HG03039 (cell line): Measurements from ENCODE around the gene TMEM167A.

Experiments used
- ATAC-seq: cut with Tn5 transposase; IDR thresholded peaks from one replicate; pipeline ENCODE4 v1.9.1; 2021; ENCODE audit warnings: mild to moderate bottlenecking, moderate library complexity; ENCODE audit not compliant: unreplicated experiment

TMEM167A gene

DNA sequence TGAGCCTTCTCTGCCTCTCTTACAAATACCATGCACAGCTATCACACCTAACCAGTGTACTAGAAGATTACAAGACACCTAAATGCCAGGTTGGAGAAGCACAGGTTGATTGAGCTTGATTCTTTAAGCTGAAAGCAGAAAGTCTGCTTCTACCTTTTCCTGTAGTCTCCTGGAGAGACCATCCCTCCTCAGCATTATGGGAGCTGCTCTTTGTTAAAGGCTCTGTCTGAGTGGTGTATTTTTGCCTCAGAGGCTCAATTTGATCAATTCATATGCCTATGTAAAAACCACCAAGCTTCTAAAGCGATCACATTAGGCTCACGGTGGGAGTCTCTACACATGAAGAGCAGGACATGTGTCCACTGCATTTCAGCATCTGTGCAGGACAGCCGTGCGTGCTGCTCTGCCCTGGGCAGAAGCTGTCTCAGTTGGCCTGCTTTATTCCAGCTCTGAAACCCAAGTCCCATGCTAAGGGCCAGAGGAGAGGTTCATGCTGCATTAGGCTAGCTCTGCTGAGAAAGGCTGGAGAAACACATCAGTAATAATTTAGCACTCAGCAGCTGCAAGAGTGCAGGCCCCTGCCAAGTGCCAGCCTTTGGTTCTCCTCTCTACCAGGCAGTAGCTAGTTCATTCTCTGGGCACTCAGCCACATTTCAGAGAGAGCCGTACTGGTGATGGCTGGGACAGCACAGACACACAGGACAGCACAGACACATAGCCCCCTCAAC lies 41.7 kb downstream of the TMEM167A start:
- ATAC-seq, result no peak

DNA sequence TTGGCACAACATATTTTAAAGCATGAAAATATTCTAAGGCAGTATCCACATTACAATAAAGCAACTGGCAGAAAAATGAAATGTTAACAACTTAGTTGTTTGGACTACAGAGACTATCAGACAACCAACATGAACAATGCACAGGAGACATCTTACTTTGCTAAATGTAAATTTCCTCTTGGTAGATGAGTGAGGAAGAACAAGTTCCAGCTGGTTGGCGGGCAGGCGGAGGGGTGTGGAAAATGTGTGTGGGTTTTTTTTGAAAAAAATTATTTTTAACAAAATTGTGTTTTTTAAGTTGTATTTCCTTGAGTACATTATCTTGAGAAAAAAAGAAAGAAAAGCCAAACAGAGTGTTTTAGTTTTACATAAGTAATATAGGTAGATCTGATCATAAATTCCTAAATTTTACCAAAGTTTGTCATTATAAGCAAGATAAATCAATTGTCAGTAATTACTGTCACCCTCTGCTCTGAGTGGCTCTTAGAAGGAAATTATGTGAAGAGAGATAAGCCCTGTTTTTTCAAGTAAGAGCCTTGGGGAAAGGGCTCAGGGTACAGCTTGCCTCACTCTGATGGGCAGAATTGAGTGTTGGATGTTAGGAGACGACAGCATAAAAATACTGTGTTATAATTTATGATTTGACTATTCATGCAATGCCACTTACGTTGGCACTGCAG lies 42.5 kb downstream of the TMEM167A start:
- ATAC-seq, result no peak

DNA sequence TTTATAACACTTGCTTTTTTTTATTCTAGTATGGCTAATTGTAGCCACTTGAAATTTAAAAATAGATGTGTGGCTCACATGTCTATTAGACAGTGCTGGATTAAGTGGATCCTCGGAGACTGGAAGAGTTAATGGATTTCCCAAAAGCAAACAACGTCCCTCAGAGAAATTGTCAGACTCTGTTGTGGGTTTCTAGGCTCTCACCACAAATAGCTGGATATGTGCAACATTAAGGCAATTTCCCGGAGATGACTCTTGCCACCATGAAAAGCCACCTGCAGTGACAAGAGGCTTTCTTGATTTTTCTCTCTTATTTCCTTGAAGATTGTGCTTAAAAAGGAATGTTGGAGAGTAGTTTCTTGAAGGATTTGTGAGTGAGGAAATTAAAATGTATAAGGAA lies 43.2 kb downstream of the TMEM167A start:
- ATAC-seq, result no peak

DNA sequence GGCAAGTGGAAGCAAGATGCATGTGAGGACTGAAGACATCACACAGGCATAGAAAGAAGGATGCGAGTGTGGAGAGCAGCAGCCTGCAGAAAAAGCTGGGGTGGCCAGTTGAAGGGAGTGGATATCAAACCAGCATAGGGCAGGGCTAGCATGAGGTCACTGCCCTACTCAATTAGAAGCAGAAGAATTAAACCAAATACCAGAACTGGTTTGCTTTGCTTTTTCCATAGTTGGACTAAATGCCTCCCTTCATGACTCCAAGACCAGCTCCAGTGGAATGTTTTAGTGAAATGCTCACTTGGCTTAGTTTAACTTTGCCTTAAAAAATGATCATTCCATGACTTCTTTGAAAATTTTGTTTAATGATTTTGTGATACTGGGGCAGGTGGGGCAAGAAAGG lies 45.8 kb downstream of the TMEM167A start:
- no peak for ATAC-seq

DNA sequence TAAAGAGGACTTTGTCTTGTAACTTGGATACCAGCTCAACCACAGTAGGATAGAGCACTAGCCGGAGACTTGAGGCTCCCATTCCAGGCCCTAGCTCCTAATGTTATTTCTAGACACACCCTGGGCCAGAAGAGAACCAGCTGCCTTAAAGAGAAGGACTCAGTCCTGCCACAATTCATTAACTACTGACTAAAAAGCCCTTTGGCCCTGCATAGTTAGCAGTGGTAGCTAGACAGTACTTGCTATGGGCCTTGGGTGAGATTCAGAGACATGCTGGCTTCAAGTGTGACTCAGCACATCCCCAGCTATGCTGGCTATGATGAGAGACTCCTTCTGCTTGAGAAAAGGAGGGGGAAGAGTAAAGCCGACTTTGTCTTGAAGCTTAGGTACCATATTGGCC lies 47.3 kb downstream of the TMEM167A start:
- ATAC-seq, result no peak

GRCh38 chr5:83026930-83027687 lies 50.1 kb downstream of the TMEM167A start:
- peak; percentile 59 for ATAC-seq

DNA sequence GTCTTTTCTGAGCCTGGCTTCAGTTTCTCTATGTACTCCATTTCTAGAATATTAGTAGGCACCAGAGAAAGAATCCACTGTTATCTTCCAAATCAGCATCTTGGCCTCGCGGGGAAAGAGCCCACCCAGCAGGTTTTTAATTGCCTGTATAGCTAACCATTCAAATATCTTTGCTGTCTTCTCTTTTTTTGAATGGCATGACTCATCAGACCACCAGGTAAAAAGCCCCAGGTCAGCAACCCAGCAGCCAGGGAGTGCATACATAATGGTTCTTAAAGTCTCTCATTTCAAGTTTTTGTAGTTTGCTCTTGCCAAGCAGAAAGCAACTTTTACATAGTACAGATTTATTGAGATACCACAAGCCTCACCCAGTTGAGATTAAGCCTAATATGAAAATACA lies 50.7 kb downstream of the TMEM167A start:
- no peak for ATAC-seq

- no peak for ATAC-seq
Measured at GRCh38 chr5:83025690-83026478, 51.3 kb downstream of the TMEM167A start.

GRCh38 chr5:83022334-83022733 lies 54.9 kb downstream of the TMEM167A start:
- no peak for ATAC-seq

DNA sequence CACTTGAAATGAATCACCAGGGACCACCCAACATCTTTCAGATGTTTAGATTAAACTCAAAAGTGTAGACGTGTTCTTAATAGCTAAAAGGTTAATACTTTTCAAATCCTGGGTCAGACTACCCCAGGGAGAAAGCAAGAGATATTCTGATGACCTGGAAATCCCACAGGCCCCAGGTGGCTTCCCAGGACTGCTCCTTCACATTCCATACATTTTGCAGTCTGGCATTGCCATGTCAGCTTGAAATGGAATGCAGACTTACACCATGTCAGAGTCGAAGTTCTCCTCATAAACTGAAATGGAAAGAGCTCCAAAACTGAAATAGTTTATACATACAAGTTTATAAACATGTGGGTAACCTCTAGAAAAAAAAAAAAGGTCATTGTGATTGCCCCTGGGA lies 61.5 kb downstream of the TMEM167A start:
- ATAC-seq, result no peak

DNA sequence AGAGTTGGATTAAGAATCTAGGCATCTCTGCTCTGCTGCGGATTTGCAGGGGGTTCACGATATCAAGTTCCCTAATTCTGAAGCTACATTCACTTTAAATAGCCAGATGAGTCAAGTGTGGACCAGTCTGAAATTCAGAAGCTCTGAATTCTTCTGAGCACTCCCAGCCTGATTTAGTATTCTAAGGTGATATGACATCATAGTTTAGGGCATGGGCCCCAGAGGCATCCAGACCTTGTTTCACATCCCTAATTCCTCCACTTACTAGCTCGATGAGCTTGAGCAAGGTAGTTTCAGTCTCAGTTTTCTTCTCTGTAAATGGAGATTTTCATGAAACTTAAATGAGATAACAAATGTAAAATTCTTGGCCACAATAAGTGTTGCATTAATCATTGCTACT lies 65.2 kb downstream of the TMEM167A start:
- peak; percentile 99 for ATAC-seq

DNA sequence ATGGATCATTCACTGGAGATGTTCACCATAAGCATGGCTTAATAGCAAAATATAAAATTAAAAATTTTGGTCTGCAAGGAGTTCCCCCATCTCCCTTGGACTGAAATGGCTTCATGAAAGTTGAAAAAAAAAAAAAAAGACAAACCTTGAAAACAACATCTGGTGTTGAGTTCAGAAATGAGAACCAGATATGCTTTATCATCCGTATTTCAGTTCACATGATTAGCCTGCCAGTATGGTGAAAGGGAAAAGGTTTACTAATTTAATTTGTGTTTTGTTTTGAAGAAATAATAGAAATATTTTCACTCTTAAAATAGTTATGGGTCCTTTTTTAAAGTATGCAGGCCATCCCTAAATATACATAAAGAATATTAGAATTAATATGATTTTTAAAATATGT lies 67.8 kb downstream of the TMEM167A start:
- no peak for ATAC-seq

DNA sequence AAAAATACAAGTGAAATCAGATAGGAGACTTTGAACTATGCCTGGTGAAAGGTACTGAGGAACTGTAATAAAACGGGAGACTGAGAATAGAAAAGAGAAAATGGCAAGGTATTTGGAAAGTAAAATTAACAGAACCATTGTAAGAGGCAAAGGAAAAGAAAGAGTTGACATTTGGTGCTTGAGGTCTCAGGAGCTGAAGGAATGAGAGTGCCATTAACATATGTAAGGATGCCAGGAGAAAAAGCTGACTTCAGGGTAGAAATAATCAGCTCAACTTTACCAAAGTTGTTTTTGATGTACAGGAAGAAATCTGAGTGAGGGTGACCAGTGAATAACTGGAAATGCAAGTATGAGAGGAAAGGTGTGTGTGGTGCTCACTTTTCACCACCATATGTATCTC lies 69.4 kb downstream of the TMEM167A start:
- ATAC-seq, result no peak

DNA sequence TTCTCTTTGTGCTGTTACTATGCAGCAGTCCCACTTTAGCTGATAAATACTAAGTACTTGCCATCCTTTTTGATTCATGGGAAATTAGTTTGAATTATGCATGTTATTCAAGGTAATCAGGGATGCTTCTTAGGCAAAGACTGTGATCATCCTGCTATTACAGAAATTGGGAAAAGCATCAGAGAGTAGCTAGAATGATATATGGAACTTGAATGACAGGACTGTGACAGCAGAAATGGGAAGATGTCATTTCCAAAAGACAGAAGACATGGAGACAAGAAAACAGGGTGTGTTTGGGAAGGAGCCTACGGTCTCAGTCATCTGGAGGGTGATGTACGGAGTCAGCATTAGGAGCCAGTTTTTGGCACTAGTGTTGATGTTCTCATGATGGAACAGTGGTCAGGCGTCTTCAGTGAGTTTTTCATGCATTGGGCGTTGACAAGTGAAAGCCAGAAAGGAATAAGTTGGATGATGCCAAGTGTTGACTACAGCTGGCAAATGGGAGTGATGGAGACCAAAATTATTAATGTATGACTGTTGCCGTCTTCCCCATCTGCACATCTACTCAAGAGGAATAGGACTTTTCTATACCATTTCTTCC lies 70.4 kb downstream of the TMEM167A start:
- no peak for ATAC-seq

GRCh38 chr5:83003791-83004190 lies 73.4 kb downstream of the TMEM167A start:
- no peak for ATAC-seq
